T-helper 17 cell (primary cell): ENCODE measurements around the gene NOP14. TPM values are rescaled to one million over a fixed set of nuclear protein-coding genes. Genes with fewer than 3 reads are reported as not detected.
A peak's percentile ranks its signal among the peaks of the same experiment; 100 is the strongest.

Experiments
- ATAC-seq: fragments of 150-1000 bp; cut with Tn5 transposase; 2 replicates; pipeline ENCODE4 v1.10.0; 2021; ENCODE audit warnings: mild to moderate bottlenecking, moderate library complexity
- DNase-seq, 3 donors: peaks; one replicate each; pipeline versions ENCODE4 v3.0.0 to v3.0.0-alpha.2; 2020 to 2021
- H3K9me3 ChIP-seq: one replicate; pipeline ENCODE4 v1.7.0; 2013; ENCODE audit warnings: low read length, mild to moderate bottlenecking; ENCODE audit not compliant: control insufficient read depth, poor library complexity, severe bottlenecking
- H3K27ac Mint-ChIP-seq: one replicate; pipeline ENCODE4 v1.8.0; 2022; ENCODE audit warnings: mild to moderate bottlenecking, moderate library complexity, mixed read lengths
- H3K27me3 Mint-ChIP-seq: one replicate; pipeline ENCODE4 v1.8.0; 2022; ENCODE audit warnings: mixed read lengths
- H3K36me3 Mint-ChIP-seq: one replicate; pipeline ENCODE4 v1.8.0; 2022; ENCODE audit warnings: low read depth, mixed read lengths
- H3K4me1 Mint-ChIP-seq: one replicate; pipeline ENCODE4 v1.8.0; 2022; ENCODE audit warnings: mild to moderate bottlenecking, mixed read lengths
- H3K4me3 Mint-ChIP-seq: one replicate; pipeline ENCODE4 v1.8.0; 2022; ENCODE audit warnings: mild to moderate bottlenecking, moderate library complexity, mixed read lengths
- total RNA-seq, 4 donors: library from RNA in 2 of 4; stranded (reverse) in 2 of 4; gene quantifications; one replicate each; pipeline ENCODE4 v1.2.3 and lab custom pipeline; 2022 to 2026

NOP14 gene
- total RNA-seq, 2 donors from 2014 or later: 32.8 to 34.0 TPM

DNA sequence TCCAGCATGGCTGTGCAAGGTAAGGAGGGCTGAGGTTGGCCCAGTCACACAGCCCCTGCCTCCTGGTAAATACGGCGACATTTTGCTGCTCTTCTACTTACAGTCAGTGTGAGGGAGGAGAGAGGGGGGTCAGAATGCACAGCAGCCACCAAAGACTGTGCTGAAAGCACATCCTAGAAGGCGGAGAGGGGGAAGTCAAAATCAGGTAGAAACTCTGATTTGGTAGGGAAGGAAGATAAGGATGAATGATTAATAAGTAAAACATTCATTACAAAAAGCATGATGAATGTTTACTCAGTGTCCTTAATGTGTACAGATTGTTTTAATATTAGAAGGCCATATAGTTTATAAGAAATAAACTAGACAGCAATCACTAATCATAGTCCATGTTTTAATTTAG lies 62.0 kb downstream of the NOP14 start:
- Mint-ChIP-seq H3K4me1 (peaks cover 18% of the 10 kb centered on the region), H3K27me3 (no peaks in the 10 kb centered on the region), H3K27ac (no peak overlapping the region), H3K36me3 (peaks cover 11% of the 10 kb centered on the region), H3K4me3 (no peak overlapping the region)
- no peak for DNase-seq
- no peaks in the 10 kb centered on the region for H3K9me3 ChIP-seq
- no peak for ATAC-seq

DNA sequence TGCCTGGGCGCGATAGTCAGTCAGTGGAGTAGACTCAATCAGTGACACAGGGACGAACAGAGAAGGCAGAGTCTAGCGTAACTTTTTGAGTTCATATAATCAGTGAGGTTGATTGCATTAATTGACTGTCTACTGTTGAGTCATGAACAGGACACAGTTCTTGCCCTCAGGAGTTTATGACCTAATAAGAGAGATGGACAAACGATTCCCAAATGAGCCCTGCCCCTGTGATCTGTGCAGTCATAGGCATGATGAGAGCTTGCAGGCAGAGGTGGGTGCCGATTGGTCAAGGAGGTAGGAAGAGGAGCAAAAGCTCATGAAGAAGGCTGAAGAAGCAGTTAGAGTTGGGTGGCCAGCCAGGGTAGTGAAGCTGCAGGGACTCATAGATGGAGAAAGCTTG lies 62.5 kb downstream of the NOP14 start:
- no peaks in the 10 kb centered on the region for H3K9me3 ChIP-seq
- ATAC-seq (no peak), DNase-seq (no peak)
- no peaks in the 10 kb centered on the region for H3K27me3 Mint-ChIP-seq
- H3K36me3 Mint-ChIP-seq: peaks cover 11% of the 10 kb centered on the region
- H3K4me1 Mint-ChIP-seq: peaks cover 15% of the 10 kb centered on the region
- H3K4me3 Mint-ChIP-seq: no peak overlapping the region
- peak overlapping the region; percentile 32 for H3K27ac Mint-ChIP-seq

DNA sequence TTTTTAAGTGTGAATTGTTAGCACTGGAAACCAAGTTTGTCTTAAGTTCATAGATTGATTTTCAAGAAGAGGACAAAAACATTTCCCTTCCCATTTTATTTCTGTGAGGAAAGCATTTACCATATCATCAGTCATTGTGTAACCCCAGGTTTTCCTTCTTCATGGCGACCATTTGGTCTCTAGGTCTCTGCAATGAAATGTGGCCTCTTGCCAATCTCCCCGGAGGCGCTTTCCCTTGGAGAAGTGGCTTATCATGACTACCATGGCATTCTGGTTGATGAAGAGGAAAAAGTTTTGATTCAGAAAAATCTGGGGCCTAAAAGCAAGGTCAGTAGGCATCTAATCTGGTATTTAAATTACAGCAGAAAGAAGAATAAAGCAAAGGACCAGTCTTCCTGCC lies 65.2 kb downstream of the NOP14 start:
- Mint-ChIP-seq H3K27me3 (no peaks in the 10 kb centered on the region), H3K27ac (no peak overlapping the region), H3K36me3 (peaks cover 14% of the 10 kb centered on the region), H3K4me1 (peaks cover 8% of the 10 kb centered on the region), H3K4me3 (no peak overlapping the region)
- H3K9me3 ChIP-seq: no peaks in the 10 kb centered on the region
- no peak for DNase-seq
- ATAC-seq: no peak

DNA sequence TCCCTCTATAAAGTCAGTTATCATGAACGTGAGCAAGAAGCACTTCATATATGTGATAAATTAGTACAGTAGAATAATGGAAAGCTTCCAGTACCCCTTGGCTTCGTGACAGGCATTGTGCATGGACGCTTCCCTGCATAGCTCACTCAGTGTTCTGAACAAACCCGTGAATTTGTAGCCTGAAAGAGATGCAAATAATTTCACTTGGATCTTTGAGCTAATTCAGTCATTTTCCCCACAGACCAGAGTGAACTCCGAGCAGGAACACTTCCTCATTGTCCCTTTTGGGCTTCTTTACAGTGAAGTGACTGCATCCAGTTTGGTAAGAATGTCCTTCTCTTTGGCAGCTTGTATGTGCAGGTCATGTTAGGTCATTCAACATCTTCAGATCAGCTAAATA lies 69.4 kb downstream of the NOP14 start:
- Mint-ChIP-seq H3K4me1 (peaks cover 7% of the 10 kb centered on the region), H3K4me3 (no peak overlapping the region), H3K27ac (no peak overlapping the region), H3K36me3 (peaks cover 6% of the 10 kb centered on the region), H3K27me3 (no peaks in the 10 kb centered on the region)
- no peak for DNase-seq
- ATAC-seq: no peak
- no peaks in the 10 kb centered on the region for H3K9me3 ChIP-seq

DNA sequence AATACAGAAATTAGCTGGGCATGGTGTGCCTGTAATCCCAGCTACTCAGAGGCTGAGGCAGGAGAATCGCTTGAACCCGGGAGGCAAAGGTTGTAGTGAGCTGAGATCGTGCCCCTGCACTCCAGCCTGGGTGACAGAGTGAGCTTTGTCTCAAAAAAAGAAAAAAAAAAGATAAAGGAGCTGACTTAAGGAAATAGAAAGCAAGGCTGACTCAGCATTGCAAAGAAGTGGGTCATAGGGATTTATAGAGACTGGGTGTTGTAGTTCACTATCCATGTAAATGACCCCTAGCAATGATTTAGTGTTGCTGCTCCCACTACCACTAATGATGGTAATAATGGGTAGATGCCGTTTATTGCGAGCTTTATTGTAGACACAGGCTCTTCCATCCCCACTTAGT lies 71.9 kb downstream of the NOP14 start:
- Mint-ChIP-seq H3K27me3 (no peaks in the 10 kb centered on the region), H3K27ac (peak overlapping the region; percentile 89), H3K4me3 (no peak overlapping the region), H3K4me1 (peaks cover 10% of the 10 kb centered on the region), H3K36me3 (peaks cover 7% of the 10 kb centered on the region)
- no peaks in the 10 kb centered on the region for H3K9me3 ChIP-seq
- DNase-seq (no peak), ATAC-seq (no peak)

DNA sequence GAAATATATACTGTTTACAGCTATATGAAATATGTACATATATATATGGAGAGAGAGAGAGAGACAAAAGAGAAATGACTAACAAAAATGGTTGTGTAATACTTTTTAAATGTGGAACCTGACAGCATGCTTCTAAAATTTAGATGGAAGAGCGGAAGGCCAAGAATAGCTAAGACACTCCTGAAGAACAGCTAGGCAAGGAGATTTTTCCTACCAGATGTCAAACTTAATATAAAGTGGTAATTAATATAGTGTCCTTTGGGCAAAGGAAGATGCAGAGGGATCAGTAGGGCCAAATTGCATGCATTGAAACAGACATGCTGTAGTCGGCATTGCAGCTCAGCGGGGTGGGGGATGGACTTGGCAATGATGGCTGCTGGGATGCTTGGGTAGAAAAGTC lies 74.3 kb downstream of the NOP14 start:
- Mint-ChIP-seq H3K4me3 (no peak overlapping the region), H3K27ac (peak overlapping the region; percentile 72), H3K4me1 (peaks cover 16% of the 10 kb centered on the region), H3K27me3 (no peaks in the 10 kb centered on the region), H3K36me3 (peaks cover 10% of the 10 kb centered on the region)
- ATAC-seq (no peak), DNase-seq (no peak)
- H3K9me3 ChIP-seq: no peaks in the 10 kb centered on the region

Other genes starting within 250 kb of the NOP14 start
- 10 to 100 TPM; 66.0 to 72.5 TPM for gene TNIP2, start 207.1 kb downstream of the NOP14 start, total RNA-seq
- gene SH3BP2, start 170.3 kb downstream of the NOP14 start, total RNA-seq: 10 to 100 TPM; 36.0 to 62.0 TPM
- 100 to 1,000 TPM; 211 to 228 TPM for gene ADD1, start 119.6 kb downstream of the NOP14 start, total RNA-seq
- 1 to 10 TPM; 1.7 to 3.6 TPM for gene GRK4, start 165 bp upstream of the NOP14 start, total RNA-seq
- not detected for gene HTT-AS, start 111.1 kb upstream of the NOP14 start, total RNA-seq
- gene HTT, start 111.3 kb upstream of the NOP14 start, total RNA-seq: 10 to 100 TPM; 83.9 to 89.9 TPM